GM19455 (cell line): Measurements from ENCODE around the gene RPS21.
"Not testable (repeated sequence)": the region's sequence is repeated elsewhere in the genome, so short reads cannot be mapped to it uniquely, and the experiment has no call there.

Experiments used
- ATAC-seq: cut with Tn5 transposase; IDR thresholded peaks from one replicate; pipeline ENCODE4 v1.9.1; 2021; ENCODE audit not compliant: unreplicated experiment

The RPS21 gene

GRCh38 chr20:62423326-62423706 lies 36.4 kb downstream of the RPS21 start:
- ATAC-seq, result no peak

- ATAC-seq, result no peak
Observed at GRCh38 chr20:62424249-62425107, 37.6 kb downstream of the RPS21 start.

- no peak for ATAC-seq
Observed at GRCh38 chr20:62425281-62426058, 38.6 kb downstream of the RPS21 start.

GRCh38 chr20:62426059-62426348 lies 39.1 kb downstream of the RPS21 start:
- not testable (repeated sequence) for ATAC-seq

GRCh38 chr20:62426699-62427131 lies 39.8 kb downstream of the RPS21 start:
- no peak for ATAC-seq

GRCh38 chr20:62427172-62428001 lies 40.5 kb downstream of the RPS21 start, which contains the start of gene RBBP8NL:
RBBP8NL (minus strand) TSS chr20:62427539; CDS start chr20:62419647, 7,892 bp downstream.
- ATAC-seq, result no peak

DNA sequence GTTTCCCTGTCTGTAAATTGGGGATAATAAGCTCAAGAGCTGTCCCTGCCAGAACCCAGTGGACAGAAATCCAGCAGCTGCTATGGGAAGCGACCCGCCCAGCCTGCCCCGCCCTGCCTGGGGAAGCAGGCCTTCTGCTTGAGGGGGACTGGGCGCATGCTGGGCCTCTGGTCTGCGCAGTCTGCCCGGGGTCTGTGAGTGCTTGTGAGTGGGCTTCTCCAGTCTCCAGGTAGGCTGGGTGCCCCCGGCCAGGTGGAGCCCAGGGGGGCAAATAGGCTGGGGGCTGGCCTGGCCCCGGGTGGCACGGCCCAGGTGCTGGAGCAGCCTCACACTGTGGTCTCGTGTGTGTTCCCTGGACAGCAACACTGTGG lies 41.1 kb downstream of the RPS21 start:
- ATAC-seq, result no peak

DNA sequence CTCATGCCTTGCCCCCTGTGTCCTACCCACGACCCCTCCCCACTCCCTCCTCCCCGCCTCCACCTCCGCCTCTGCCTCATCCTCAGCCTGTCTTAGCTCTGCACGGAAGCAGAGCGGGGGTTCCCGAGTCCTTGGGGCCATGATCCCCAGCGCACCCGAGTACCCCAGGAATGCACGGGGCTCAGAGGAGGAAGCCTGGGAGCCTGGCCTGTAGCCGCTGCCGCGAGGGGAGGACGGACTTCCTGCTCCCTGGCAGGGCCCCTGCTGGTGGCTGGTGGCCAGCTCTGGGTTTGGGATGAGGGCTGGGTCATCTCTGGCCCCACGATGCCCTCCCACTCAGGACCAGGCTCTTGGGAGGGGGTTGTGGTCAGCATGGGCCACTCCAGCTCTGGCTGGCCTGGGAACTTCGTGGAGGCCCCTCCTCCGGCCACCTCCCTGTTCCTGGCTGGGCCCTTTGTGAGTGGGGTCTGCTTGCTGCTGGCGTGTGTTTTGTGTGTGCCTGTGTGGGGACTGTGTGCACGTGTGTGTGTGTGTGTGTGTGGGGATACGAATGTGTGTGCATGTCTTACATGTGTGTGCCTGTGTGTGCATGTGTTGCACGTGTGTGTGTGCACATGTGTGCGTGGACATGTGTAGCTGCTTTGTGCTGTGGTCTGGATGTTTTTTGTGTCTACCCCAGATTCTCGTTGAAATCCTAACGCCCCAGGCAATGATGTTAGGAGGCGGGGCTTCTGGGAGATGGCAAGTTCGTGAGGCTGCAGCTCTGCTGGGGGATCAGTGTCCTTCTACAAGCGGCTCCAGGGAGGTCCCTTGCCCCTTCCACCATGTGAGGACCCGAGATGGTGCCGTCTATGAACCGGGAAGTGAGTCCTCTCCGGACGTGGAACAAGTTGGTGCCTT lies 41.7 kb downstream of the RPS21 start:
- ATAC-seq, result no peak

GRCh38 chr20:62429455-62430310 lies 42.8 kb downstream of the RPS21 start:
- no peak for ATAC-seq

DNA sequence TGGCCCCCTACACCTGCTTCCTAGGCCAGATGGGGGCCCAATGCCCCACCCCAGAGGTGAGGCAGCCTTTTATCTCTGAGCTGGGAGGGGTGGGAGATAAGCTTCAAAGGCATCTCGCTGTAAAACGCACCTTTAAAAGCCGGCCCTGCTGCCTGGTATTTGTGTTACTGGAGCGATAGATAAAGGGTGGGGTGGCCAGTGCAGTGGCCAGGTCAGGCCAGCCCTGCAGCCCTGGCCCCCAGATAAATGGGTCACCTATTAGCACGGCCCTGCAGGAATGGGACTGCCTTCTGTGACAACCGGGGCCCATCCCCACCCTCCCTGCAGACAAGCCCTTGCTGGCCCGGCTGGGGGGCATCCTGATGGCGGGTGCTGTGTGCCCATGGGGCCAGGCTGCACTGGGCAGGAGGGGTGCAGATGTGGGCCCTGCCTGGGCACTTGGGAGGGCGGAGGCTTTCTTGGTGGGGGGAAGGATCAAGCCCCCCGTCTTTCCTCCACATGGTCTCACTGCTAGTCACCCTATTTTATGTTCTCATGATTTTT lies 43.5 kb downstream of the RPS21 start:
- no peak for ATAC-seq

DNA sequence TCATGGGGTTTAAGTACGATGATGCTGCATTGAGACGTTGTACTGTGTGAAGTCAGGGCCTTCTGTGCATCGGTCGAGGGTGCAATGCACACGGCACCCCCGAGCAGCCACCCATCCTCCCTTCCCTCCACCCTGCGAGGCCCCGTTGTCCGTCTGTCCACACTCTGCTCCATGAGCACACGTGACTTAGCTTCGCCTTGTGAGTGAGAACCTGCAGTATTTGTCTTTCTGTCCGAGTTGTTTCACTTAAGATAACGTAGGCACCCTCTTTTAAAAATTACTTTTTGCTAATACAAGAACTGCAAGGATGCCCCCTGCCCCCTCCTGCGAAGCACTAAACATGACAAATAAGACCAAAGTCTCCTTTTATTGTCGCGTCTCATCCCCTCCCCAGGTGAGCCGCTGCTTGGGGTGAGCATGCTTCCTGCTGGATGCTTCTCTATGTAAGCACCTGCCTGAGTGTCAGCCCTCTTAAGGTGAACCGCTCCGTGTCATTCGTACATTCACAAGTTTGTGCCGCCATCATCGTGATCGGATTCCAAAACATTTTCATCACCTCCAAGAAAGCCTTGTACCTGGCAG lies 44.1 kb downstream of the RPS21 start:
- ATAC-seq, result no peak

DNA sequence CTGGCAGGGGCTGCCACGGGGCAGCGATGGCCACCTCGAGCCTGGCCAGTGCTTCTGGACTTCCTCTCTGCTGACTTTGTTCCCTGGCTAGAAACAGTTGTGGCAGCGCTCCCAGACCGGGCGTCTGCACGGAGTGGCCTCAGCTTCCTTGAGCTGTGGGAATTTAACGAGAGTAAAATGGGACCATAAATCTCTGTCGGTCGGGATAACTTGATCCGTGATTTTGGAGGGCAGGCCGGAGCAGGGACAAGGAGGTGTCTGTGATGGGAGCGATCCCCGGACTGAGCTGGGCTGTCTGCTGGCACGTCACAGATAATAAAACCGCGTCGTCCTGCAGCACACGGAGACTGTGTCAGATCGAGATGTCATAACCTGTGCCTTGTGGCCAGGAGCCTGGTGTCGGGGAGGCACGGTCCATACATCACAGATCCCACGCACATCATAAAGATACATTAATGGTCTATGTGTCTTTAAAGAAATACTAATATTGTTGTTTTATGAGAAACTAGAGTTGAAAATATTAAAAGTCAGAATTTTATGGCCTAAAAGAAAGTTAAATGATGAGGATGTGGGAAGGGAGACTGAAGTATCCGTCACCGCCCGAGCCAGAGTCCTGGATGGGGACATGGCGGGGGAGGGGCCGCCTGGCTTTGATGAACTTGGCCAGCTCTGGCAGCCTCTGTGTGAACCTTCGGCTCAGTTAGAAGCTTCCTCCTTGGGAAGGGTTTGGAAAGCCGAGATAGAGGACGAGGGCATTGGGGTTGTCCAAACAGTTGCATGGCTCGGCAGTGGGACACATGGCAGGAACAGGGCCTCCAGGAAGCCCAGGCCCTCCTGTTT lies 47.0 kb downstream of the RPS21 start:
- no peak for ATAC-seq

GRCh38 chr20:62436692-62437091 lies 49.8 kb downstream of the RPS21 start:
- no peak for ATAC-seq

DNA sequence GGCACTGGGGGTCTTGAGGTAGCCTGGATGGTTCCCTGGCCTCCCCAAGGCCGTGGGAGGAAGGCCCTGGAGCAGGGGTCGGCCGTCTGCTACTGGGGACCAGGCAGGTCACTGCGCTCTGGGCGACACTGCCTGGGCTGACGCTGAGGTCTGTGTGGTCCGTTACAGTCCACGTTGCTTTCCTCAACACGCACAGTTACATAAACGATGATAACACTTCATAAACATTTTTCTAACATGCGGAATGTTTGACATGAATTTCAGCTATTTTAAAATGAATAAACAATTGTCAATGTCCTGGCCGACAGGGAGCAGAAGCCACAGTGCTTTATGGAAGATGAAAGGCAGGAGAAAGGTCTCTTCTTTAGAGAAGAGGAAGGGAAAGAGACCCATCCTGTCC lies 50.6 kb downstream of the RPS21 start:
- no peak for ATAC-seq

DNA sequence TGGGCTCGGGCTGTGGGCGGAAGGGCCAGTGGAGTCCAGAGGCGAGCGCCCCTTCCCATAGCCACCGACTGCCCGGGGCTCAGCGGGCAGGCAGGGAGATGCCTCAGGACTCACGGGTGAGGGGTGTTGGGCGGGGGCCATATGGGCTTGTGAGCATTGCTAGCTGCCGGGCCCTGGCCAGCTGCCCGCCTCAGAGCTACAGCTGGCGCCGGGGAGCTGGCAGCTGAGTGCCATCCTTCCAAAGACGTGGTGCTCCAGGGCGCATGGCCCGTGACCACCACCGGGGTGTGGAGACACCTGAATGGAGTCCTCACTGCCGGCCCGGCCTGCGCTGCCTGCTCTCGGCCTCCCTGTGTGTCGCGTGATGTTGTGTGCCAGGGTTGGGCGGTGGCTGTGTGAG lies 51.0 kb downstream of the RPS21 start:
- ATAC-seq, result no peak
